Measurements from ENCODE around the gene ASF1A. TPM values are rescaled to one million over a fixed set of nuclear protein-coding genes. Genes with fewer than 3 reads are reported as not detected.

ASF1A gene
- total and polyA plus RNA-seq, 2 of the 13 experiments (the other 11 are each of a cell fraction or from before 2014, with no cell fraction given), result 14.5 to 49.9 TPM

- Histone ChIP-seq H3K4me1 (ENCODE audit: insufficient read depth, low read length) (peaks cover 13% of the 10 kb centered on the region; the same call in 1 of the 2 replicates), H3K27ac (ENCODE audit: extremely low read length, insufficient read depth, low read length) (no peak overlapping the region), H3K4me3 (replicated peaks in 1 of 3; ENCODE audit: insufficient read depth in 1 of 3, low read depth in 2 of 3, low read length in 3 of 3) (no peak overlapping the region), H2AFZ (ENCODE audit: low read length) (no peak overlapping the region), H4K20me1 (ENCODE audit: insufficient read depth, low read length) (no peaks in the 10 kb centered on the region), H3K4me2 (ENCODE audit: low read depth, low read length) (no peak overlapping the region), H3K27me3 (ENCODE audit: control insufficient read depth in 1 of 2, insufficient read depth in 2 of 2, low read length in 2 of 2) (no peaks in the 10 kb centered on the region), H3K9ac (ENCODE audit: insufficient read depth, low read depth, low read length) (no peak overlapping the region), H3K36me3 (replicated peaks in 1 of 2; ENCODE audit: control insufficient read depth in 1 of 2, insufficient read depth in 2 of 2, low read length in 2 of 2) (no peaks in the 10 kb centered on the region), H3K9me3 (ENCODE audit: low read length) (no peaks in the 10 kb centered on the region), H3K79me2 (ENCODE audit: insufficient read depth, low read length) (no peaks in the 10 kb centered on the region)
- ChIA-PET POLR2A (interaction anchor here (0.9 kb wide), 1 partner anchor 9 kb away, joined by 3 read pairs; no protein-coding TSS in a partner anchor), CTCF (ENCODE audit: low intra/inter-chr PET ratio, low total read pairs) (no interaction called here)
- no TSS peak for BruUV-seq (replicated peaks)
- FAIRE-seq, result no peak
- DNase-seq (ENCODE audit: low spot score), result no peak
- no peak for TF ChIP-seq EP300 (IDR thresholded peaks at IDR 0.05; ENCODE audit: low read depth in 2 of 2, low read length in 2 of 2)
- TF ChIP-seq EP300 (CRISPR knock-in tag; IDR thresholded peaks at IDR 0.05; ENCODE audit: borderline replicate concordance), result no peak
- no peak for TF ChIP-seq ZC3H4 (CRISPR knock-in tag; IDR thresholded peaks at IDR 0.05; ENCODE audit: borderline replicate concordance)
- no peak for TF ChIP-seq RXRA (CRISPR knock-in tag; IDR thresholded peaks at IDR 0.05)
- no peak for TF ChIP-seq CHCHD3 (CRISPR knock-in tag; IDR thresholded peaks at IDR 0.05)
- no peak for TF ChIP-seq SMARCC2 (IDR thresholded peaks at IDR 0.05)
- no peak for TF ChIP-seq ZNF781 (CRISPR knock-in tag; IDR thresholded peaks at IDR 0.05; ENCODE audit: borderline replicate concordance, not compliant biosample characterization)
- no peak for TF ChIP-seq PLRG1 (conservative IDR thresholded peaks at IDR 0.05)
- no peak for TF ChIP-seq ATF7 (IDR thresholded peaks at IDR 0.05)
- TF ChIP-seq ATF7 (CRISPR knock-in tag; IDR thresholded peaks at IDR 0.05), result no peak
- TF ChIP-seq TFDP1 (CRISPR knock-in tag; IDR thresholded peaks at IDR 0.05; ENCODE audit: borderline replicate concordance), result no peak
- TF ChIP-seq HMGA1 (CRISPR knock-in tag; conservative IDR thresholded peaks at IDR 0.05), result no peak
- no peak for TF ChIP-seq UBTF (CRISPR knock-in tag; IDR thresholded peaks at IDR 0.05)
- TF ChIP-seq PRDM4 (CRISPR knock-in tag; IDR thresholded peaks at IDR 0.05; ENCODE audit: borderline replicate concordance), result no peak
- TF ChIP-seq ZNF761 (CRISPR knock-in tag; conservative IDR thresholded peaks at IDR 0.05), result no peak
- TF ChIP-seq ZNF678 (CRISPR knock-in tag; IDR thresholded peaks at IDR 0.05), result no peak
- 98% methylated on average over 2 of the region's 2 CpGs for WGBS (ENCODE audit: low lambda C conversion rate)
- intact Hi-C loops (cut with micrococcal nuclease; ENCODE audit: unreplicated experiment), result no loop called here
- ATAC-seq, result no peak
- in situ Hi-C loops (cut with HindIII; ENCODE audit: extremely low pct_ligation_motif_present, low pct_unique_long_range_greater_than_20kb), result no loop called here
Observed at GRCh38 chr6:118872726-118873125, 21.2 kb upstream of the ASF1A start.
